Muscle layer of duodenum (tissue), 2 donors: ENCODE measurements around the gene ATP5F1D.

Experiments used
- H3K27ac ChIP-seq: one replicate; pipeline ENCODE4 v1.7.0; 2013; ENCODE audit warnings: mild to moderate bottlenecking, low read length
- H3K27me3 ChIP-seq: one replicate; pipeline ENCODE4 v1.7.0; 2013; ENCODE audit warnings: low read depth, mild to moderate bottlenecking, control low read depth, low read length
- H3K36me3 ChIP-seq, 2 donors: one replicate each; pipeline ENCODE4 v1.7.0; 2013; ENCODE audit warnings: low read length in 2 of 2, control low read depth in 1 of 2, mild to moderate bottlenecking in 1 of 2; ENCODE audit not compliant: insufficient read depth in 2 of 2, control insufficient read depth in 1 of 2
- H3K4me1 ChIP-seq, 2 donors: one replicate each; pipeline ENCODE4 v1.7.0; 2013; ENCODE audit warnings: low read length in 2 of 2, mild to moderate bottlenecking in 2 of 2, control low read depth in 1 of 2, moderate library complexity in 1 of 2; ENCODE audit not compliant: insufficient read depth in 2 of 2, control insufficient read depth in 1 of 2
- H3K4me3 ChIP-seq, 2 donors: one replicate each; pipeline ENCODE4 v1.7.0; 2013; ENCODE audit warnings: low read length in 2 of 2, low read depth in 1 of 2, mild to moderate bottlenecking in 1 of 2
- H3K9me3 ChIP-seq, 2 donors: one replicate each; pipeline ENCODE4 v1.7.0; 2013; ENCODE audit warnings: low read length in 2 of 2, control low read depth in 1 of 2, mild to moderate bottlenecking in 1 of 2; ENCODE audit not compliant: control insufficient read depth in 1 of 2
- donor health status: healthy.

Gene ATP5F1D

GRCh38 chr19:1228161-1228957 lies 13.2 kb upstream of the ATP5F1D start:
- Histone ChIP-seq H3K4me3 (no peak overlapping the region), H3K27ac (no peak overlapping the region), H3K27me3 (no peaks in the 10 kb centered on the region), H3K36me3 (peaks cover 0 to 45% of the 10 kb centered on the region in 2 donors), H3K4me1 (peaks cover 3 to 22% of the 10 kb centered on the region in 2 donors), H3K9me3 (no peaks in the 10 kb centered on the region)

GRCh38 chr19:1229056-1229923 lies 12.3 kb upstream of the ATP5F1D start:
- no peak overlapping the region for H3K27ac ChIP-seq
- no peaks in the 10 kb centered on the region for H3K9me3 ChIP-seq
- no peak overlapping the region for H3K4me3 ChIP-seq
- H3K4me1 ChIP-seq = peaks cover 3 to 28% of the 10 kb centered on the region in 2 donors
- peaks cover 0 to 37% of the 10 kb centered on the region in 2 donors for H3K36me3 ChIP-seq
- no peaks in the 10 kb centered on the region for H3K27me3 ChIP-seq

GRCh38 chr19:1229924-1230782 lies 11.4 kb upstream of the ATP5F1D start:
- Histone ChIP-seq H3K27me3 (no peaks in the 10 kb centered on the region), H3K9me3 (no peaks in the 10 kb centered on the region), H3K27ac (no peak overlapping the region), H3K36me3 (peaks cover 0 to 30% of the 10 kb centered on the region in 2 donors), H3K4me1 (peaks cover 3 to 28% of the 10 kb centered on the region in 2 donors), H3K4me3 (no peak overlapping the region)

GRCh38 chr19:1230783-1231489 lies 10.6 kb upstream of the ATP5F1D start:
- Histone ChIP-seq H3K36me3 (peaks cover 0 to 25% of the 10 kb centered on the region in 2 donors), H3K4me1 (peaks cover 3 to 28% of the 10 kb centered on the region in 2 donors), H3K4me3 (no peak overlapping the region), H3K9me3 (no peaks in the 10 kb centered on the region), H3K27ac (no peak overlapping the region), H3K27me3 (no peaks in the 10 kb centered on the region)

GRCh38 chr19:1231729-1232637 lies 9.6 kb upstream of the ATP5F1D start:
- Histone ChIP-seq H3K9me3 (no peaks in the 10 kb centered on the region), H3K4me3 (no peak overlapping the region), H3K27me3 (no peaks in the 10 kb centered on the region), H3K27ac (no peak overlapping the region), H3K4me1 (peaks cover 3 to 34% of the 10 kb centered on the region in 2 donors), H3K36me3 (peaks cover 0 to 14% of the 10 kb centered on the region in 2 donors)

- H3K27ac ChIP-seq = no peak overlapping the region
- H3K9me3 ChIP-seq = no peaks in the 10 kb centered on the region
- H3K4me3 ChIP-seq = no peak overlapping the region
- peaks cover 0 to 7% of the 10 kb centered on the region in 2 donors for H3K36me3 ChIP-seq
- no peaks in the 10 kb centered on the region for H3K27me3 ChIP-seq
- peaks cover 3 to 39% of the 10 kb centered on the region in 2 donors for H3K4me1 ChIP-seq
Measured at GRCh38 chr19:1232652-1233072, 8.9 kb upstream of the ATP5F1D start.

GRCh38 chr19:1233115-1233667 lies 8.4 kb upstream of the ATP5F1D start:
- Histone ChIP-seq H3K36me3 (peaks cover 0 to 2% of the 10 kb centered on the region in 2 donors), H3K4me1 (peaks cover 4 to 41% of the 10 kb centered on the region in 2 donors), H3K4me3 (no peak overlapping the region), H3K27me3 (no peaks in the 10 kb centered on the region), H3K27ac (no peak overlapping the region), H3K9me3 (no peaks in the 10 kb centered on the region)

- Histone ChIP-seq H3K4me3 (no peak overlapping the region), H3K4me1 (peaks cover 6 to 48% of the 10 kb centered on the region in 2 donors), H3K36me3 (no peaks in the 10 kb centered on the region), H3K9me3 (no peaks in the 10 kb centered on the region), H3K27me3 (no peaks in the 10 kb centered on the region), H3K27ac (no peak overlapping the region)
Measured at GRCh38 chr19:1234051-1234954, 7.2 kb upstream of the ATP5F1D start.

GRCh38 chr19:1234955-1235380 lies 6.6 kb upstream of the ATP5F1D start:
- no peaks in the 10 kb centered on the region for H3K9me3 ChIP-seq
- H3K27ac ChIP-seq = no peak overlapping the region
- H3K4me1 ChIP-seq = peaks cover 6 to 48% of the 10 kb centered on the region in 2 donors
- no peak overlapping the region for H3K4me3 ChIP-seq
- H3K36me3 ChIP-seq = no peaks in the 10 kb centered on the region
- no peaks in the 10 kb centered on the region for H3K27me3 ChIP-seq
